ENCODE data around the gene MRPL3.

The MRPL3 gene

DNA sequence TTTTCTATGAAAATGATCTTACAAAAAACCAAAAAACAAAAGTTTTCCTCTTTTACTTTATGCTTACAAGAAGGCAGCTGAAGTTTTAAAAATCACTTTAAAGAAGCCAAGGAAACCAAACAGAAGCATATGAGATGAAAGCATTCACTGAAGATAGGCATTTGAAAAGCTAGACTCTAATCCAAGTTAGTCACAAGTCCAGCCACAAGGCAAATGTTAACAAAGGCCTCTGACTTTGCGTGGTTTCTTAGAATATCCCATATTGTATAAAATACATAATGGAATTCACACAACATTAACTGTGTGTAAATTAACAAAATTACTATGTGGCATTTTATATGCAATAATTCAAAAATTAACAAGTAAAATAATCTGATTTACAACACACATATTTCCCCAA is 17.7 kb downstream of the MRPL3 start:
- DNase-seq (ENCODE audit: low spot score) = no peak
- TF ChIP-seq, protein P1, sequence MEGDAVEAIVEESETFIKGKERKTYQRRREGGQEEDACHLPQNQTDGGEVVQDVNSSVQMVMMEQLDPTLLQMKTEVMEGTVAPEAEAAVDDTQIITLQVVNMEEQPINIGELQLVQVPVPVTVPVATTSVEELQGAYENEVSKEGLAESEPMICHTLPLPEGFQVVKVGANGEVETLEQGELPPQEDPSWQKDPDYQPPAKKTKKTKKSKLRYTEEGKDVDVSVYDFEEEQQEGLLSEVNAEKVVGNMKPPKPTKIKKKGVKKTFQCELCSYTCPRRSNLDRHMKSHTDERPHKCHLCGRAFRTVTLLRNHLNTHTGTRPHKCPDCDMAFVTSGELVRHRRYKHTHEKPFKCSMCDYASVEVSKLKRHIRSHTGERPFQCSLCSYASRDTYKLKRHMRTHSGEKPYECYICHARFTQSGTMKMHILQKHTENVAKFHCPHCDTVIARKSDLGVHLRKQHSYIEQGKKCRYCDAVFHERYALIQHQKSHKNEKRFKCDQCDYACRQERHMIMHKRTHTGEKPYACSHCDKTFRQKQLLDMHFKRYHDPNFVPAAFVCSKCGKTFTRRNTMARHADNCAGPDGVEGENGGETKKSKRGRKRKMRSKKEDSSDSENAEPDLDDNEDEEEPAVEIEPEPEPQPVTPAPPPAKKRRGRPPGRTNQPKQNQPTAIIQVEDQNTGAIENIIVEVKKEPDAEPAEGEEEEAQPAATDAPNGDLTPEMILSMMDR (IDR thresholded peaks at IDR 0.05; ENCODE audit: borderline replicate concordance, control extremely low read depth, extremely low read depth, insufficient read depth, missing control alignments) = no peak
- in situ Hi-C loops (cut with MboI; ENCODE audit: low sequenced_read_pairs, unreplicated experiment) = no loop called here

DNA sequence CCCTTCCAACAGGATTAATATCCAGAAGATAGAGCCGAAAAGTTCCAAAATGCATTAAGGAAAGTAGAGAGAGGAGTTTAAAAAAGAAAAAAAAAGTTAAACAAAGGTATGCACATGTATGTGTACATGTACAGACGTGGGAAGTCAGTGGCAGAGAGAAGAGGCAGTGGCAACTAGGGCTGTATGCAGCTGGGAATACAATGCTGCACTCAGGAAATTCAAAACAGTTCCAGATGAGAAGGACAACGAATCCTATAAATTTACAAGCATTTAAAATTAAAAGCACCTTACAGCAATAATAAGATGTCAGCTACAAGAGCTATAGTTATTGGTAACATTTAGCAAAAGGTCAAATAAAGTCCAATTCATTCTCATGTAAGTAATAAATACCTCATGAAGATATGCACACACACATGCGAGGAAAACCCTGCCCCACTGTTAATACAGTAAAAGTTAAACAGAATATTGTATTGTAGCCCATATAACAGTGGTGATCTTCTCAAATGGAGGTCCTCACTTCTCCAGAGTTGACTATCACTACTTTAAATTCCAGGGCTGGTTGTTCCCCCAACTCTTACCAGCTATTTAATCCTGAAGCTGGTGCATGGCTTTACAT is 18.2 kb downstream of the MRPL3 start:
- TF ChIP-seq, protein P1 (IDR thresholded peaks at IDR 0.05; ENCODE audit: borderline replicate concordance, control extremely low read depth, extremely low read depth, insufficient read depth, missing control alignments) = no peak
- in situ Hi-C loops (cut with MboI; ENCODE audit: low sequenced_read_pairs, unreplicated experiment) = no loop called here
- DNase-seq (ENCODE audit: low spot score) = no peak

DNA sequence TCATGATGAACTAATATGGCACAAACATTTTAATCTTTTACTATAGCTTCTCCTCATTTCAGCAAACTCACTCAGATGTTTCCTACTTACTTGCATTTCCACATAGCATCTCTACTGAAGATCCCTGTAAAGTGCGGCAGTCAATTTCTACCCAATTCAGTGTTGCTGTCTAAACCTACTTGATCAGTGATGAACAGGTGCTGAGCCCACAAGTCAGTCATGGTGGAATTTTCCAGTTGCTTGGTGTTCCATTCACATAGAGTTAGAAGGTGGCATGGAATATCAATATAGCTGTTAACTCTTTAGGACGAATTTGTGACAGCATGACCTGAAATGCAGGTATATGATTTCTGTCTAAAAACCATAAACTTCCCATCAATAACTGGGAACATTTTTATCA is 22.7 kb downstream of the MRPL3 start:
- TF ChIP-seq, protein P1 (IDR thresholded peaks at IDR 0.05; ENCODE audit: borderline replicate concordance, control extremely low read depth, extremely low read depth, insufficient read depth, missing control alignments) = no peak
- in situ Hi-C loops (cut with MboI; ENCODE audit: low sequenced_read_pairs, unreplicated experiment) = no loop called here
- no peak for DNase-seq (ENCODE audit: low spot score)

DNA sequence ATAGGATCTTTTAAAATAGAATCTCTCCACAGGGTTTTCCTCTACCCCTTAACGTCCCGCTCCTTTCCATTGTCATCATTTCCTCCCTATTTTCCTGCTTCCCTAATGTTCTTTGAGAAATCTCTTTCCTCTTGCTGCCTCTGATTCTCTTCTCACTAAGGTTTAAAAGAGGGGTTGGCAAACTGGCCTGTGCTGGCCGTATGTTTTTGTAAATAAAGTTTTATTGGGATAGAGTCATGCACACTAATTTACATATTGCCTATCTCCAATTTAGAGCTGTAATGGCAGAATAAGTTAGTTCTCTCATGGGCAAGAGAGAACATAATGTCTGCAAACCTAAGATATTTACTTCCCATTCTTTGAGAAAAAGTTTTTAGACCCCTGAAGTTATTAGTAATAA is 25.0 kb downstream of the MRPL3 start:
- DNase-seq (ENCODE audit: low spot score) = no peak
- TF ChIP-seq, protein P1 (IDR thresholded peaks at IDR 0.05; ENCODE audit: borderline replicate concordance, control extremely low read depth, extremely low read depth, insufficient read depth, missing control alignments) = no peak
- in situ Hi-C loops (cut with MboI; ENCODE audit: low sequenced_read_pairs, unreplicated experiment) = no loop called here

DNA sequence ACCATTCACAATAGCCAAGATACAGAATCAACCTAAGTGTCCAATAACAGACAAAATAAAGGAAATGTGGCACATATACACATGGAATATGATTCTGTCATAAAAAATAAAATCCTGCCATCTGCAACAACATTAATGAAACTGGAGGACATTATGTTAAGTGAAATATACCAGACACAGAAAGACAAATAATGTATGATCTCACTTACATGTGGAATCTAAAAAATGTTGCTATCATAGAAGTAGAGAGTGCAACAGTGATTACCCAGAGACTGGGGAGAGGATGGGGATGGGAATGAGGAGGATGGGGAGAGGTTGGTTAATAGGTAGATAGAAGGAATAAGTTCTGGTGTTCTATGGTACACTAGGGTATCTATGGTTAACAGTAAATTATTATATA is 28.7 kb downstream of the MRPL3 start:
- in situ Hi-C loops (cut with MboI; ENCODE audit: low sequenced_read_pairs, unreplicated experiment) = no loop called here
- TF ChIP-seq, protein P1 (IDR thresholded peaks at IDR 0.05; ENCODE audit: borderline replicate concordance, control extremely low read depth, extremely low read depth, insufficient read depth, missing control alignments) = no peak
- no peak for DNase-seq (ENCODE audit: low spot score)

DNA sequence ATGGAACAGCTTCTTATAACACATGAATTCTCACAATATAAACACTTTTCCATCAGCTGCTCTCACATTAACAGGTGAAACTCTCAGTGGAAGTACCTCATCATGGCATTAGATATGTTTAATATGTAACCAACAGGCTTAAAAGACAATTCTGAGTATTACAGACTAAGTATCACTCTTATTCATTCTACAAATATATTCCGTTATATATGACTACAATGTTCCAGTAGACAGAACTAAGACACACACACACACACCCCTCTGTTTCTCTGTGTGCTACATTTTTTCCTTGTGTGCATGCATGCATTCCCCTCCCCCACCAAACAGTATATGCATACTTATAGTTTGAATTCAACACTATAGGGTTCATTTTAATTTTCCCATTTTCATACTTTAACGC is 32.4 kb downstream of the MRPL3 start:
- TF ChIP-seq, protein P1 (IDR thresholded peaks at IDR 0.05; ENCODE audit: borderline replicate concordance, control extremely low read depth, extremely low read depth, insufficient read depth, missing control alignments) = no peak
- DNase-seq (ENCODE audit: low spot score) = no peak
- in situ Hi-C loops (cut with MboI; ENCODE audit: low sequenced_read_pairs, unreplicated experiment) = no loop called here
